Panc1 (cell line): Measurements from ENCODE around the gene FRYL. TPM values are rescaled to one million over a fixed set of nuclear protein-coding genes. Genes with fewer than 3 reads are reported as not detected.
A peak's percentile ranks its signal among the peaks of the same experiment; 100 is the strongest.
"Not testable (repeated sequence)": the region's sequence is repeated elsewhere in the genome, so short reads cannot be mapped to it uniquely, and the experiment has no call there.

Experiments
- ATAC-seq: fragments of 200-7000 bp; cut with Tn5 transposase; 2 replicates; pipeline ENCODE4 v1.9.1; 2020; ENCODE audit warnings: mild to moderate bottlenecking, moderate library complexity
- BruUV-seq: library from RNA; stranded (reverse); fragments of 400-500 nt; replicated peaks from 2 replicates; lab custom pipeline; 2021; lab: Mats Ljungman, UMichigan
- CTCF ChIA-PET: fragments of 300-600 bp; sonication (Branson Sonifier 250); formaldehyde crosslinking; loops from one replicate; lab custom pipeline; 2022; ENCODE audit warnings: antibody characterized with exemption; lab: Charles Lee
- POLR2A ChIA-PET: fragments of 300-600 bp; sonication (Branson Sonifier 250); formaldehyde crosslinking; loops from one replicate; lab custom pipeline; 2022; ENCODE audit warnings: antibody characterized with exemption; lab: Charles Lee
- DNase-seq: peaks from one replicate; pipeline ENCODE4 v3.0.0-alpha.2; 2010; ENCODE audit warnings: low read depth, low spot score
- H3K27ac ChIP-seq: 2 replicates; pipeline ENCODE4 v1.5.1; 2011; ENCODE audit warnings: mild to moderate bottlenecking, low read length, inconsistent platforms
- H3K27me3 ChIP-seq: fragments of 200-500 bp; sonication (Bioruptor generic); 2 replicates; pipeline ENCODE4 v1.6.0; 2014; ENCODE audit warnings: low read length, inconsistent platforms; ENCODE audit not compliant: control insufficient read depth, insufficient read depth
- H3K36me3 ChIP-seq: fragments of 200-500 bp; sonication (Bioruptor generic); 2 replicates; pipeline ENCODE4 v1.5.1; 2014; ENCODE audit warnings: inconsistent platforms, mild to moderate bottlenecking, low read length, moderate library complexity; ENCODE audit not compliant: control insufficient read depth, insufficient read depth
- H3K4me1 ChIP-seq: 2 replicates; pipeline ENCODE4 v1.5.1; 2011; ENCODE audit warnings: inconsistent platforms, mild to moderate bottlenecking, low read length, moderate library complexity; ENCODE audit not compliant: control insufficient read depth, insufficient read depth
- H3K4me3 ChIP-seq, 2 experiments: 2 replicates each; pipeline ENCODE4 v1.5.1; 2011 to 2012; ENCODE audit warnings: low read depth in 2 of 2, low read length in 2 of 2, mild to moderate bottlenecking in 2 of 2, inconsistent platforms in 1 of 2, moderate library complexity in 1 of 2
- H3K9me3 ChIP-seq: fragments of 200-500 bp; sonication (Bioruptor generic); 2 replicates; pipeline ENCODE4 v1.5.1; 2014; ENCODE audit warnings: low read depth, mild to moderate bottlenecking, inconsistent platforms, low read length, moderate library complexity; ENCODE audit not compliant: control insufficient read depth, insufficient read depth
- CTCF ChIP-seq: fragments of 450-650 bp; IDR thresholded peaks from 2 replicates; pipeline ENCODE4 v1.5.1; 2017; ENCODE audit warnings: mild to moderate bottlenecking
- POLR2AphosphoS5 ChIP-seq: IDR thresholded peaks from 2 replicates; pipeline ENCODE4 v1.6.1; 2012; ENCODE audit warnings: mild to moderate bottlenecking, low read depth, low read length, moderate library complexity
- REST ChIP-seq, 2 experiments: IDR thresholded peaks; 2 replicates each; pipeline ENCODE4 v1.6.1; 2011 to 2012; ENCODE audit warnings: low read depth in 2 of 2, control low read depth in 1 of 2, low read length in 1 of 2, mild to moderate bottlenecking in 1 of 2, moderate library complexity in 1 of 2; ENCODE audit not compliant: insufficient read depth in 1 of 2
- SIN3A ChIP-seq: IDR thresholded peaks from 2 replicates; pipeline ENCODE4 v1.6.1; 2012; ENCODE audit warnings: low read depth, mild to moderate bottlenecking, low read length, moderate library complexity, borderline replicate concordance; ENCODE audit not compliant: insufficient read depth
- TCF7L2 ChIP-seq: IDR thresholded peaks from 2 replicates; pipeline ENCODE4 v1.6.1; 2011; ENCODE audit warnings: mild to moderate bottlenecking, low read depth, low read length, inconsistent platforms
- in situ Hi-C: cut with HindIII; loops from 2 replicates; pipeline ENCODE4 v1.10.0; 2016; ENCODE audit warnings: low sequenced_read_pairs, low pct_unique_long_range_greater_than_20kb
- intact Hi-C: fragments of 100-400 bp; cut with micrococcal nuclease; formaldehyde crosslinking; loops from one replicate; pipeline ENCODE4 v1.10.0; 2022; ENCODE audit not compliant: unreplicated experiment
- total RNA-seq: library from RNA; stranded (reverse); gene quantifications from one replicate; pipeline ENCODE4 v1.2.1, GENCODE V29; 2021; ENCODE audit not compliant: unreplicated experiment

The FRYL gene
- total RNA-seq, 1 experiment from 2014 or later: 47.5 TPM

- H3K27ac ChIP-seq: peak overlapping the region; percentile 87
- H3K4me1 ChIP-seq: peaks cover 26% of the 10 kb centered on the region
- BruUV-seq: TSS peak; percentile 59
- 0 out of 2 replicates have a peak, but pooled peaks have one; percentile 11 for ATAC-seq
- H3K36me3 ChIP-seq: no peaks in the 10 kb centered on the region
- ChIA-PET POLR2A (no interaction called here), CTCF (no interaction called here)
- peak; percentile 30 for DNase-seq
- in situ Hi-C loops (no loop called here), intact Hi-C loops (no loop called here)
- no peak for TF ChIP-seq TCF7L2
- TF ChIP-seq SIN3A: no peak
- TF ChIP-seq REST (IDR thresholded peaks at IDR 0.05; ENCODE audit: insufficient read depth in 1 of 2, low read depth in 2 of 2, low read length in 1 of 2): no peak
- no peak for TF ChIP-seq CTCF
- TF ChIP-seq POLR2AphosphoS5: no peak
- no peaks in the 10 kb centered on the region for H3K27me3 ChIP-seq
- H3K4me3 ChIP-seq: peak overlapping the region; percentile 9 to 37; a peak in 2 of 4 replicates
- H3K9me3 ChIP-seq: no peaks in the 10 kb centered on the region
Observed at GRCh38 chr4:48699475-48699874, 80.6 kb downstream of the FRYL start.

GRCh38 chr4:48698029-48698971, 81.8 kb downstream of the FRYL start:
- TF ChIP-seq TCF7L2 (no peak), POLR2AphosphoS5 (no peak), SIN3A (no peak), REST (IDR thresholded peaks at IDR 0.05; ENCODE audit: insufficient read depth in 1 of 2, low read depth in 2 of 2, low read length in 1 of 2) (no peak), CTCF (no peak)
- Histone ChIP-seq H3K27me3 (no peaks in the 10 kb centered on the region), H3K27ac (peak overlapping the region; percentile 87), H3K4me3 (no peak overlapping the region), H3K4me1 (peaks cover 23% of the 10 kb centered on the region), H3K36me3 (no peaks in the 10 kb centered on the region), H3K9me3 (no peaks in the 10 kb centered on the region)
- intact Hi-C loops: no loop called here
- DNase-seq: peak; percentile 75
- ATAC-seq: peak; percentile 74
- POLR2A ChIA-PET: interaction anchor here (0.6 kb wide), 1 partner anchor 11 kb away, joined by 3 read pairs; no protein-coding TSS in a partner anchor
- CTCF ChIA-PET: no interaction called here
- BruUV-seq: no TSS peak
- in situ Hi-C loops: no loop called here

GRCh38 chr4:48697516-48697915, 82.6 kb downstream of the FRYL start:
- ATAC-seq, CTCF ChIA-PET, H3K36me3 ChIP-seq, in situ Hi-C loops, DNase-seq, H3K27ac ChIP-seq, intact Hi-C loops, H3K9me3 ChIP-seq, BruUV-seq, POLR2A ChIA-PET, H3K27me3 ChIP-seq, H3K4me3 ChIP-seq: not testable (repeated sequence)
- peaks cover 19% of the 10 kb centered on the region for H3K4me1 ChIP-seq
